Activated naive CD8-positive, alpha-beta T cell treated with anti-CD3 and anti-CD28 coated beads, Interleukin-2, amount 50 U/mL, for 16 hours (primary cell): ENCODE results near the gene DGKA.
"Not testable (repeated sequence)": the region's sequence is repeated elsewhere in the genome, so short reads cannot be mapped to it uniquely, and the experiment has no call there.

Experiments used
- DNase-seq: peaks from one replicate; pipeline ENCODE4 v3.0.0-alpha.2; 2020; ENCODE audit warnings: low read depth, low spot score

Gene DGKA

GRCh38 chr12:55996715-55997534 lies 66.0 kb downstream of the DGKA start, which contains the start of gene SUOX:
Gene SUOX (plus strand): TSS chr12:55997276. CDS start chr12:56002222, 4,946 bp downstream.
- no peak for DNase-seq

GRCh38 chr12:55997535-55997859 lies 66.5 kb downstream of the DGKA start:
- DNase-seq, result no peak

GRCh38 chr12:55999522-55999921 lies 68.6 kb downstream of the DGKA start:
- DNase-seq, result not testable (repeated sequence)

- DNase-seq, result not testable (repeated sequence)
Observed at GRCh38 chr12:55999999-56000540, 69.1 kb downstream of the DGKA start.

GRCh38 chr12:56001487-56002100 lies 70.6 kb downstream of the DGKA start:
- no peak for DNase-seq

- DNase-seq, result not testable (repeated sequence)
Observed at GRCh38 chr12:56003376-56003775, 72.4 kb downstream of the DGKA start.
